GM12892 (cell line): ENCODE measurements around the gene CTR9.

Experiments
- POLR2A ChIP-seq: IDR thresholded peaks from 2 replicates; pipeline ENCODE4 v1.6.1; 2011; ENCODE audit warnings: low read depth, low read length, control low read depth
- POLR2AphosphoS5 ChIP-seq: IDR thresholded peaks from 2 replicates; pipeline ENCODE4 v1.6.1; 2011; ENCODE audit warnings: low read depth, low read length, control low read depth
- TAF1 ChIP-seq: IDR thresholded peaks from 2 replicates; pipeline ENCODE4 v1.6.1; 2011; ENCODE audit warnings: low read depth, mild to moderate bottlenecking, control low read depth, low read length, borderline replicate concordance

DNA sequence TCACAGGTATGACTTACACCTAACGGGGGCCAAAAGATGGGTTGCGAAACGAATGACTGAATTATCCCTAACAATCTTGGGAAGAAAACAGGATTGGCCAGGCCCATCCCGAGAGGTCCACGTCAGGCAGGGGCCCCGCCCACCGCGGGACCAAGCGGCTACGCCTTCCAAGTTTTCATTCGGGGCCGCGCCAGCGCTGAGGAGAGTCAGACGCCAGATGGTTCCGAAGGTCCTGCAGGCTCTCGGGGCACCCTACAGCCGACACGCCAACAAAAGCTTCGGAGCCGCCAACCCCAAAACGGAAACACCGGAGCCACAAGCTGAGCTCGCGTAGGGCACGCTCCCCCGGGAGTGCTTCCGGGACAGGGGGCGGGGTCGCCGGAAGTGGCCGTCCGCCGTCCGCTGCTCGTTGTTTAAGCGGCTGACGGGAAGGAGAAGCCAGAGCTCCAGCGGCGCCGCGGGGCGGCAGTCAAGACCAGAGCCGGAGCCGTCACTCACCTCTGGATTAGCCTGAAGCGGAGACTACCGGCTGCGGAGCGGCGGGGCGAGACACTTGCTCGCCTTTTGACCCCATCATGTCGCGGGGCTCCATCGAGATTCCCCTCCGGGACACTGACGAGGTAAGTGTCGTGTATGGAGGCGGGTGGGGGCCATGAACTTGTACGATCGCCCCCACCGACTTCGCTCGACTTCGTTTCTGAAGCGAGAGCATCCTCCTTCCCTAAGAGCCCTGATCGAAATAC is at the start of gene CTR9:
- 0 out of 2 replicates have a peak, but pooled peaks have one; percentile 36 for TF ChIP-seq TAF1
- peak; percentile 97 for TF ChIP-seq POLR2A
- peak; percentile 95; the same call in 1 of the 2 replicates for TF ChIP-seq POLR2AphosphoS5
